PC-3 (cell line): ENCODE data around the gene AOAH.

Source experiments
- CTCF ChIP-seq: fragments of 300-600 bp; sonication (generic); conservative IDR thresholded peaks from 2 replicates; pipeline ENCODE4 v1.5.1; 2017; ENCODE audit warnings: antibody characterized with exemption, low read depth, mild to moderate bottlenecking, low read length
- EZH2 ChIP-seq: fragments of 300-600 bp; sonication (generic); IDR thresholded peaks from one replicate; pipeline ENCODE4 v1.6.1; 2017; ENCODE audit warnings: antibody characterized with exemption, mild to moderate bottlenecking, low read length; ENCODE audit not compliant: unreplicated experiment
- EZH2phosphoT487 ChIP-seq: fragments of 300-600 bp; sonication (generic); IDR thresholded peaks from 2 replicates; pipeline ENCODE4 v1.6.1; 2018; ENCODE audit warnings: mild to moderate bottlenecking, antibody characterized with exemption, low read length, borderline replicate concordance

GRCh38 chr7:36549029-36549428 lies 175.3 kb downstream of the AOAH start:
- TF ChIP-seq EZH2, result no peak
- TF ChIP-seq CTCF, result no peak
- TF ChIP-seq EZH2phosphoT487, result no peak
